Measurements from ENCODE around the gene ATXN7L1. TPM values are rescaled to one million over a fixed set of nuclear protein-coding genes. Genes with fewer than 3 reads are reported as not detected.
"Not testable (repeated sequence)": the region's sequence is repeated elsewhere in the genome, so short reads cannot be mapped to it uniquely, and the experiment has no call there.

ATXN7L1 gene
- total and polyA plus RNA-seq, 2 of the 4 experiments (the other 2 are of a cell fraction), result 3.5 to 4.3 TPM

GRCh38 chr7:105790996-105791395, 85.4 kb downstream of the ATXN7L1 start:
- H3K4me1 ChIP-seq (ENCODE audit: control insufficient read depth, insufficient read depth, low read length), result peaks cover 10% of the 10 kb centered on the region
- DNase-seq (no peak), ATAC-seq (ENCODE audit: low read depth) (no peak)
- peaks cover 4% of the 10 kb centered on the region; the same call in 1 of the 2 replicates for H4K20me1 ChIP-seq (ENCODE audit: insufficient read depth, low read length)
- no peak overlapping the region for H3K4me3 ChIP-seq (ENCODE audit: insufficient read depth, low read depth, low read length)
- intact Hi-C loops (cut with micrococcal nuclease) (no loop called here), in situ Hi-C loops (cut with MboI; ENCODE audit: low sequenced_read_pairs) (no loop called here), dilution Hi-C loops (cut with HindIII; ENCODE audit: low sequenced_read_pairs, unreplicated experiment) (no loop called here)
- H2BK20ac ChIP-seq (ENCODE audit: low read depth, low read length), result no peak overlapping the region
- no peak overlapping the region for H3K18ac ChIP-seq (ENCODE audit: low read depth, low read length)
- no TSS peak for BruUV-seq (replicated peaks)
- no peak overlapping the region for H3K27ac ChIP-seq (ENCODE audit: insufficient read depth, low read length)
- H3K9me1 ChIP-seq (ENCODE audit: insufficient read depth, low read length), result peaks cover 17% of the 10 kb centered on the region
- no peak overlapping the region for H2AFZ ChIP-seq (replicated peaks; ENCODE audit: low read length, poor library complexity)
- no CpG with 5 or more reads among the region's 3 CpGs for WGBS, 2 experiments (ENCODE audit: extremely low coverage in 2 of 2, insufficient read length in 1 of 2)
- H4K5ac ChIP-seq (ENCODE audit: low read depth, low read length), result no peak overlapping the region
- H3K36me3 ChIP-seq (ENCODE audit: control insufficient read depth, insufficient read depth, low read length), result peaks cover 12% of the 10 kb centered on the region; the same call in 1 of the 2 replicates
- peaks cover 0 to 27% of the 10 kb centered on the region in 2 experiments; a peak in 3 of 4 replicates for H3K79me1 ChIP-seq (ENCODE audit: low read depth in 1 of 2, low read length in 2 of 2)
- H3K27me3 ChIP-seq (ENCODE audit: control insufficient read depth, insufficient read depth, low read length), result no peaks in the 10 kb centered on the region
- H3K9me3 ChIP-seq (ENCODE audit: control insufficient read depth, insufficient read depth, low read length), result no peaks in the 10 kb centered on the region
- no peak overlapping the region for H2BK5ac ChIP-seq (ENCODE audit: low read depth, low read length, poor library complexity, severe bottlenecking)
- no peak overlapping the region for H3K4me2 ChIP-seq (ENCODE audit: low read depth, low read length)
- H4K91ac ChIP-seq (ENCODE audit: insufficient read depth, low read depth, low read length), result no peak overlapping the region
- H3K56ac ChIP-seq (ENCODE audit: extremely low read depth, insufficient read depth, low read length), result no peak overlapping the region
- H3K23ac ChIP-seq (ENCODE audit: low read depth, low read length), result no peak overlapping the region
- H4K8ac ChIP-seq (ENCODE audit: low read depth in 2 of 2, low read length in 2 of 2), result no peak overlapping the region
- TF ChIP-seq SMC3 (IDR thresholded peaks at IDR 0.05; ENCODE audit: low read depth, low read length), result no peak
- TF ChIP-seq CTCF (conservative IDR thresholded peaks at IDR 0.05; ENCODE audit: low read depth, low read length), result no peak
- H2BK120ac ChIP-seq (ENCODE audit: low read depth, low read length), result no peak overlapping the region
- H2AK9ac ChIP-seq (replicated peaks; ENCODE audit: low read depth, low read length, poor library complexity), result peak overlapping the region; percentile 34
- H2AK5ac ChIP-seq (ENCODE audit: low read depth, low read length), result no peak overlapping the region
- H3K4ac ChIP-seq (ENCODE audit: low read depth, low read length), result no peak overlapping the region
- no peak overlapping the region for H2BK15ac ChIP-seq (ENCODE audit: low read depth, low read length)
- ChIA-PET POLR2A (ENCODE audit: unreplicated experiment) (no interaction called here), CTCF (no interaction called here)
- H3K9ac ChIP-seq (ENCODE audit: low read depth, low read length), result no peak overlapping the region
- no peak overlapping the region for H3K14ac ChIP-seq (replicated peaks; ENCODE audit: low read depth, low read length)

- dilution Hi-C loops (cut with HindIII; ENCODE audit: low sequenced_read_pairs, unreplicated experiment); H3K18ac ChIP-seq (ENCODE audit: low read depth, low read length); intact Hi-C loops (cut with micrococcal nuclease); H4K91ac ChIP-seq (ENCODE audit: insufficient read depth, low read depth, low read length); H4K20me1 ChIP-seq (ENCODE audit: insufficient read depth, low read length); H3K9ac ChIP-seq (ENCODE audit: low read depth, low read length); H2BK15ac ChIP-seq (ENCODE audit: low read depth, low read length); H3K4me2 ChIP-seq (ENCODE audit: low read depth, low read length); H3K4me3 ChIP-seq (ENCODE audit: insufficient read depth, low read depth, low read length); H3K4ac ChIP-seq (ENCODE audit: low read depth, low read length); H2BK120ac ChIP-seq (ENCODE audit: low read depth, low read length); DNase-seq; H2AFZ ChIP-seq (replicated peaks; ENCODE audit: low read length, poor library complexity); H3K27me3 ChIP-seq (ENCODE audit: control insufficient read depth, insufficient read depth, low read length); in situ Hi-C loops (cut with MboI; ENCODE audit: low sequenced_read_pairs); H3K27ac ChIP-seq (ENCODE audit: insufficient read depth, low read length); H3K14ac ChIP-seq (replicated peaks; ENCODE audit: low read depth, low read length); H2AK9ac ChIP-seq (replicated peaks; ENCODE audit: low read depth, low read length, poor library complexity); H2AK5ac ChIP-seq (ENCODE audit: low read depth, low read length); POLR2A ChIA-PET (ENCODE audit: unreplicated experiment); H4K8ac ChIP-seq (ENCODE audit: low read depth in 2 of 2, low read length in 2 of 2); H4K5ac ChIP-seq (ENCODE audit: low read depth, low read length); BruUV-seq (replicated peaks); H3K9me3 ChIP-seq (ENCODE audit: control insufficient read depth, insufficient read depth, low read length); H3K4me1 ChIP-seq (ENCODE audit: control insufficient read depth, insufficient read depth, low read length); CTCF ChIA-PET; H3K23ac ChIP-seq (ENCODE audit: low read depth, low read length); H2BK20ac ChIP-seq (ENCODE audit: low read depth, low read length); ATAC-seq (ENCODE audit: low read depth); H3K56ac ChIP-seq (ENCODE audit: extremely low read depth, insufficient read depth, low read length); H2BK5ac ChIP-seq (ENCODE audit: low read depth, low read length, poor library complexity, severe bottlenecking): not testable (repeated sequence)
- peaks cover 16% of the 10 kb centered on the region for H3K9me1 ChIP-seq (ENCODE audit: insufficient read depth, low read length)
- H3K36me3 ChIP-seq (ENCODE audit: control insufficient read depth, insufficient read depth, low read length), result peaks cover 12% of the 10 kb centered on the region; the same call in 1 of the 2 replicates
- no CpG with 5 or more reads among the region's 2 CpGs for WGBS, 2 experiments (ENCODE audit: extremely low coverage in 2 of 2, insufficient read length in 1 of 2)
- peaks cover 0 to 26% of the 10 kb centered on the region in 2 experiments; a peak in 3 of 4 replicates for H3K79me1 ChIP-seq (ENCODE audit: low read depth in 1 of 2, low read length in 2 of 2)
Measured at GRCh38 chr7:105790452-105790851, 85.9 kb downstream of the ATXN7L1 start.

Data from IMR-90 (cell line).